ENCODE results near the gene CA9.

Gene CA9

DNA sequence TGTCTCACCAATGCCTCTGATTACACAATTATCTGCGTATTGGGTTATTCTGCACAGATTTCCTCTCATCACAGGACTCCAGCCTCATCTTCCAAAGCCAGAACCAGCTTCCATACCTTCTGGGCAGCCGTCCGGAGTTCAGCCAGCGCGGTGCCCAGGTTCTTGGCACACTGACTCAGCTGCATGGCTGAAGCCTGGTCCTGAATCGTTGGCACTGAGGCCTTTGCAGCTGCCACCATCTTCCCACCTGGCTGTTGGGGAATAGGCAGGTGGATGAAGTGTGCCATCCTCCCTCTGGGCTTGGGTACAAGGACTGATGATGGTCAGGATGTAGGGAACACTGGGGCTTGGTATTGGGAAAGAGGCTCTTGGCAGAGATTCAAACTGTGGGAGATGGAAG, 40.4 kb downstream of the CA9 start:
- no peak for DNase-seq (ENCODE audit: low read depth in 1 of 2, low spot score in 1 of 2)

GRCh38 chr9:35714579-35715252, 41.0 kb downstream of the CA9 start:
- no peak for DNase-seq (ENCODE audit: low read depth in 1 of 2, low spot score in 1 of 2)

DNA sequence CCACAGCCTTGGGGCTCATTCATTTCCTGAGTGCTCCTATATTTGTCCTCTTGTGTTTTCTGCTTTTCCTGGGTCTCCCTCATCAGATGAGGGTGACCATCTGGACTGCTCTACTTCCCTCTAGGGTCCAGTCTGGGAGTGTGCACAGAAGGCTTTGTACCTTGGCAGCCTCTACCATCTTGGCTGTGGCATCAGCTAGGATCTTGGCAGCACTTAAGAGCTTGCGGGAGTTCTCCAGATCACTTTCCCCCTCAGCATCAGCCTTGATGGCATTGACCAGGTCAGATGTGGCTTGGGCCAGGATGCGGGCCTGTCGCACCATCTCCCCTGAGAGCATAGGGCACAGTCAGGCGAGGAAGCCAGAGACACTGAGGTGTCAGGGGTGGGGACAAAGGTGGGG, 42.5 kb downstream of the CA9 start:
- DNase-seq (ENCODE audit: low read depth in 1 of 2, low spot score in 1 of 2) = no peak

DNA sequence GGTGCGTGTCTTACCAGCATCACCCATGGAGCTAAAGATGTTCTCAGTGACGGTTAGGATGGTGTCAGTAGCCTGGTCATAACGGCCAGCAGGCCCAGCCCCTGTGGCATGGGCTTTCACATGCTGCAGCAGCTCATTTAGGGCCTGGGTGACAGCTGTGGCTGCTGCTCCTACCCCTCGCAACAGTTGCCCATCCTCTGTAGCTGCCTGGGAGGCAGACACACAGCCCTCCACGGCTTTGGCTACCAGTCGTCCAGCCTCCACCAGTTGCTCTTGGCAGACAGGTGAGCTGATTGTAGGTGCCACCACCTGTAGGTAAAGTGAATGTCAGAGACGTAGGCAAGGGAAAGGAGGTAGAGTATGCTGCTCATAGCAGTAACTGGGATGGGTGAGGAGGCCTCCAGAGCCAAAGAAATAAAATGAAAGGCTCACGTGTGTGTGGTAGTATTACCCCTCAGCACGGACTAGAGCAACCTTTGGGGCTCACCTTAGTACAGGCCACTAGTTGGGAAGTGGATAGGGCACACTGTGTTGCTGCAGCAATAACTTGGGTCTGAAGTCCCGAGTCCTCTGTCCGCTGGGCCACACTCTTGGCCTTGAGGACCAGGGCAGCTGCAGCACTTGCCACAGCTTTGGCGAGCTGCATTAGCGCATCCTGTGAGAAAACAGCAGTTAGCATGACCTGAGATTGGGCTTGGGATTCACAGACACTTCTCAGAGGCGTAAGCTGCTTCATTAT, 43.6 kb downstream of the CA9 start:
- DNase-seq (ENCODE audit: low read depth in 1 of 2, low spot score in 1 of 2) = no peak

GRCh38 chr9:35718721-35719511, 45.2 kb downstream of the CA9 start:
- no peak for DNase-seq (ENCODE audit: low read depth in 1 of 2, low spot score in 1 of 2)

DNA sequence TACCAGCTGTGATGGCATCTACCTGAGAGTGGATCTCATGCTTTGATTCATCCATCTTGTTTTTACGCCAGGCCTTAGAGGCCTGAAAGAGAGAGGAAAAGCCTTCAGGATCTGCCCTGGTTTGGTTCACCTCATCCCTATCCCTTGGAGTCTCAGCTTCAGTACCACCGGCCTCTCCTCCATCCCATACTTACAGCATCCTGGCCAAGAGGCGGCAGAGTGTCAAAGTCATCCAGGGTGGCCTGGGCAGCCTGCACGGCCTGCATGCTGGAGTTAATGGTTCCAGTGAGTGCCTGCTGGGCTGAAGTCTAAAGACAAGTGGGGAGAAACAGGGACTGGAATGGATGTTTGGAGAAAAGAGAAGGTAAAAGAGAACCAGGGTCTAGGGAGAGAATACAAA, 45.8 kb downstream of the CA9 start:
- DNase-seq (ENCODE audit: low read depth in 1 of 2, low spot score in 1 of 2) = no peak

DNA sequence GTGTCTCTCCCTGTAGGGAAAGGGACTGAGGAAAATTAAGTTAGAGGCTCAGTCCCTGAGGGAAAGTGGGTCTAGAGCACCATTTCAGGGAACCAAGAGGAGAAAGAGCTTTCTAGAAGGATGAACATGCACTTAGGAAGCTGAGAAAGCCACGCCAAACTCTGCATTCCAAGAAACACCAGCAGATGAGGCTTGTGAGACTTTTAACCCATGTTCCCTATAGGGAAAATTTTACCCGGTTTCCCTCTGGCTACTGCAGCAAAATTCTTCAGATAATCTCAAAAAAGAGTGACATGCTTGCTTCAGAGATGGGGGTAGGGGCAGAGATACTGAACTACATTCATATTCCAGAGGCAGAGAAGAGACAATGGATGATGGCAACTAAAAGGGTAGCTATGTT, 49.7 kb downstream of the CA9 start:
- no peak for DNase-seq (ENCODE audit: low read depth in 1 of 2, low spot score in 1 of 2)

- DNase-seq (ENCODE audit: low read depth in 1 of 2, low spot score in 1 of 2) = no peak
These were observed 50.2 kb downstream of the CA9 start for GRCh38 chr9:35723908-35724307.

DNA sequence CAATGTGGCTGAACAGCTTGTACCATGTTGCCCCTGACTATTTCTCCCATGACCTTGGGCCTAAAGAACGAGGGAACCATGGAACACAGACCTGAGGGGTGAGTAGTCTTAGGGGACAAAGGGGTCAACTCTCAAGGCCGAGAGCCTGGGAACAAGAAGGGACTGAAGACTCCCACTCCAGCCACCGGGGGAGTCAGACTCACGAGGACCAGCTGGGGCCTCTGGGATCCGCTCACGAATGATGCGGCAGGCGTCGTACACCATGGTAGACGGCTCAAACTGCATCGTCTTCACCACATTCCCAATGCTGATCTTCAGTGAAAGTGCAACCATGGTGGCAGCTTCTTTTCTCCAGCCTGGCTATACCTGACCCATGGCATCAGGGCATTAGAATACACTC, 51.6 kb downstream of the CA9 start:
- no peak for DNase-seq (ENCODE audit: low read depth in 1 of 2, low spot score in 1 of 2)

DNA sequence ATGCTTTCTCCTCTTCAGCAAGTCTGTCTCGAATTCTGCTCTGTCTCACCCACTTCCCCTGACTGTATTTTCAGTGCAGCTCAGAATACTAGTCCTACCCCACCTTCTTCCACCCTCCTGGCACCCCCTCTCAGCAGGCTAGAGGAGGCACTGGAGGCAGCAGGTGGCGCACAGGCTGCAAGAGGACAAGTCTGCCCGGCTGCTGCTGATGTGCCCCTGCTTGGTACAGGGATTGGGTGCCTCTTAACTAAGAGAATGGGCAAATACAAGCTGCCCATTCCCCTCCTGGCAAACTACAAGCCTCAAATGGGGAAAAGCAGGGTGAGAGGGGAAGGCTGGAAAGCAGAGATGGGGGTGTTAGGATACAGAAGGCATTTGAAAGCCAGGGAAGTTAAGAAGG, 53.2 kb downstream of the CA9 start:
- DNase-seq (ENCODE audit: low read depth in 1 of 2, low spot score in 1 of 2) = no peak

DNA sequence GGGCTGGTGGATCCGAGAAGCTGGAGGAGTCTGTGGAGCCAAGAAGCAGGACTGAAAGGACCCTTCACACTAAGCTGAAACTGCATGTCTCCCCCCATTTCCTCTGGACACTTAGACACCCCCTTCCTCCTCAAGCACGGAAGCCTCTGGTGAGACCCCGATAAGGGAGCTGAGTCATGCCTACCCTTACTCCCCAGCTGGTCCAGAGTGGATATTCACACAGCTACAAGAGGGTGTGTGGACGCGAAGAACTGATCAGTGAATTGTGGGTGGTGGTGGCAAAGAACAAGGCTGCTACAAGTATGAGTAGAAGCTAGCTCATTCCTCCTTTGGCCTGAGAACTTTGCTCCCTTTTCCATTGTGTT, 53.9 kb downstream of the CA9 start:
- DNase-seq (ENCODE audit: low read depth in 1 of 2, low spot score in 1 of 2) = no peak

- no peak for DNase-seq (ENCODE audit: low read depth in 1 of 2, low spot score in 1 of 2)
These were observed 54.6 kb downstream of the CA9 start for GRCh38 chr9:35728041-35728971.

GRCh38 chr9:35729101-35729500, 55.4 kb downstream of the CA9 start:
- no peak for DNase-seq (ENCODE audit: low read depth in 1 of 2, low spot score in 1 of 2)

- no peak for DNase-seq (ENCODE audit: low read depth in 1 of 2, low spot score in 1 of 2)
These were observed 56.2 kb downstream of the CA9 start for GRCh38 chr9:35729700-35730485.

GRCh38 chr9:35730486-35730854, 56.7 kb downstream of the CA9 start:
- no peak for DNase-seq (ENCODE audit: low read depth in 1 of 2, low spot score in 1 of 2)

Data from stimulated activated CD4-positive, alpha-beta T cell treated with anti-CD3 and anti-CD28 coated beads, Interleukin-15, amount 100 ng/mL, for 1 hour (primary cell).